Measurements from ENCODE around the gene SEMG1. TPM values are rescaled to one million over a fixed set of nuclear protein-coding genes. Genes with fewer than 3 reads are reported as not detected.

The SEMG1 gene
- total RNA-seq, 1 donor from 2014 or later: not detected

DNA sequence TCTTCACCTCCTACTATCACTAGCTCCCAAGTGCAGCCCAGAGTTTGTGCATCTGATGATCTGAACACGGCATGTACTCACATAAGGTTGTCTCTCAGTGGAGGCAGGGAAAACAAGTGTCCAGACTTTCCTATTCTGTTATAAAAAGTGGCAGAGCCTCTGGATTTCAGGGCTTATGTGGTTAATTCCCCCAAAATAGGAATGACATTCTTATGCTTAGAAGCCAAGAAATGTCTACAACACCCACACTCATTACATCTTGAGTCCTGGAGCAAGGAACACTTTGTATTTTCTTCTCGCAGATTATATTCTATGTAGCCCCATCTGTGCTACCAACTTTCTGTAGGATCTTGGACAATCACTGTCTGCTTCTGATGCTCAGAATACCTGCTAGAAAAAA is 13.5 kb upstream of the SEMG1 start:
- H3K4me1 Mint-ChIP-seq (ENCODE audit: unreplicated experiment): no peaks in the 10 kb centered on the region
- no peaks in the 10 kb centered on the region for H3K27me3 Mint-ChIP-seq (ENCODE audit: unreplicated experiment)
- TF ChIP-seq, protein P1, sequence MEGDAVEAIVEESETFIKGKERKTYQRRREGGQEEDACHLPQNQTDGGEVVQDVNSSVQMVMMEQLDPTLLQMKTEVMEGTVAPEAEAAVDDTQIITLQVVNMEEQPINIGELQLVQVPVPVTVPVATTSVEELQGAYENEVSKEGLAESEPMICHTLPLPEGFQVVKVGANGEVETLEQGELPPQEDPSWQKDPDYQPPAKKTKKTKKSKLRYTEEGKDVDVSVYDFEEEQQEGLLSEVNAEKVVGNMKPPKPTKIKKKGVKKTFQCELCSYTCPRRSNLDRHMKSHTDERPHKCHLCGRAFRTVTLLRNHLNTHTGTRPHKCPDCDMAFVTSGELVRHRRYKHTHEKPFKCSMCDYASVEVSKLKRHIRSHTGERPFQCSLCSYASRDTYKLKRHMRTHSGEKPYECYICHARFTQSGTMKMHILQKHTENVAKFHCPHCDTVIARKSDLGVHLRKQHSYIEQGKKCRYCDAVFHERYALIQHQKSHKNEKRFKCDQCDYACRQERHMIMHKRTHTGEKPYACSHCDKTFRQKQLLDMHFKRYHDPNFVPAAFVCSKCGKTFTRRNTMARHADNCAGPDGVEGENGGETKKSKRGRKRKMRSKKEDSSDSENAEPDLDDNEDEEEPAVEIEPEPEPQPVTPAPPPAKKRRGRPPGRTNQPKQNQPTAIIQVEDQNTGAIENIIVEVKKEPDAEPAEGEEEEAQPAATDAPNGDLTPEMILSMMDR (IDR thresholded peaks at IDR 0.05; ENCODE audit: unreplicated experiment): no peak
- DNase-seq (ENCODE audit: low spot score): no peak
- H3K9me3 Mint-ChIP-seq (ENCODE audit: unreplicated experiment): no peaks in the 10 kb centered on the region
- H3K36me3 Mint-ChIP-seq (ENCODE audit: low read depth, unreplicated experiment): no peaks in the 10 kb centered on the region
- no peak overlapping the region for H3K27ac Mint-ChIP-seq (ENCODE audit: unreplicated experiment)
- no peak overlapping the region for H3K4me3 Mint-ChIP-seq (ENCODE audit: unreplicated experiment)

DNA sequence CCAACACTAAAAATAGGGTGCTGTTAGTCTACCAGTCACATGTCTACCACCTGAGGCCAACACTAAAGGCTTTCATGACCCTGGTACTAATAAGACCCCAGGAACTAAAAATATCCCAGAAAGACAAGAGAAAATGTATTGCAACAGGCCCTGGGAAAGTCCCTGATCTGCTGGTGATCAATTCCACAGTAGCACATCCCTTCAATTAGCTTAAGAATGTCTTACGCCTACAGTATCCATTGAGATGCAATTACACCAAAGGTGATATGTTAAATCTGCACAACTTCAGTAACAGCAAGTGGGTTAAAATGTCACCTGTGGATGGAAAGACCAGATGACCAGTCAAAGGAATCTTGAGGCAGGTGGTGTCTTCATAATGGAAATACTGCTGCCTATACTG is 3.1 kb downstream of the SEMG1 start:
- no peaks in the 10 kb centered on the region for H3K9me3 Mint-ChIP-seq (ENCODE audit: unreplicated experiment)
- peaks cover 4% of the 10 kb centered on the region for H3K27me3 Mint-ChIP-seq (ENCODE audit: unreplicated experiment)
- H3K4me3 Mint-ChIP-seq (ENCODE audit: unreplicated experiment): no peak overlapping the region
- H3K36me3 Mint-ChIP-seq (ENCODE audit: low read depth, unreplicated experiment): no peaks in the 10 kb centered on the region
- TF ChIP-seq, protein P1 (IDR thresholded peaks at IDR 0.05; ENCODE audit: unreplicated experiment): no peak
- H3K27ac Mint-ChIP-seq (ENCODE audit: unreplicated experiment): no peak overlapping the region
- no peak for DNase-seq (ENCODE audit: low spot score)
- H3K4me1 Mint-ChIP-seq (ENCODE audit: unreplicated experiment): peaks cover 3% of the 10 kb centered on the region

DNA sequence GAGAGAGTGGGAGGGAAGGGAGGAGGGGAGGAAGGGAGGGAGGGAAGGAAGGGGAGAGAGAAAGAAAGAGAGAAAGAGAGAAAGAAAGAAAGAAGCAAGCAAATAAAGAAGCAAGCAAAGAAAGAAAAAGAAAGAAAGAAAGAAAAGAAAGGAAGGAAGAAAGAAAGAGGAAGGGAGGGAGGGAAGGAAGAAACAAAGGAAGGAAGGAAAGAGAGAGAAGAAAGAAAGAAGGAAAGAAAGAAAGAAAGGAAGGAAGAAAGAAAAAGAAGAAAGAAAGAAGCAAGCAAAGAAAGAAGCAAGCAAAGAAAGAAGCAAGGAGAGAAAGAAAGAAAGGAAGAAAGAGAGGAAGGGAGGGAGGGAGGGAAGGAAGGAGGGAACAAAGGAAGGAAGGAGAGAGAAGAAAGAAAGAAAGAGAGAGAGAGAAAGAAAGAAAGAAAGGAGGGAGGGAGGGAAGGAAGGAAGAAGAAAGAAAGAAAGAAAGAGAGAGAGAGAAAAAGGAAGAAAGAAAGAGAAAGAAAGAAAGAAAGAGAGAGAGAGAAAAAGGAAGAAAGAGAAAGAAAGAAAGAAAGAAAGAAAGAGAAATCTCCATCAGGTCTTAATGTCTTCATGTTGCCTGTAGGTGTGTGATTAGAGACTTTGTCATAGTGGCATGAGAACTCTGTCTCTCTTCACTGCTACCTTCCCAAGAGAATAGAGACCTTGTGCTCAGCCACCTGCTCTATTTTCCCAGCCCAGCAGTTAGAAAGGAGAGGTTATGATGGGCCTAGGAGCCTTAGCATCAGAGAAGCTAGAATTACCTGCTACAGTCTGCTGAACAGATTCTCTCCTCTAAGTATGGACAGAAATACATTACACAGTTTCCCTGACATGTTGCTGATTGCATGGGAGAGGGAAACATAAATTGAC is 5.0 kb downstream of the SEMG1 start:
- TF ChIP-seq, protein P1 (IDR thresholded peaks at IDR 0.05; ENCODE audit: unreplicated experiment): no peak
- Mint-ChIP-seq H3K4me1 (ENCODE audit: unreplicated experiment) (peaks cover under 1% of the 10 kb centered on the region), H3K4me3 (ENCODE audit: unreplicated experiment) (no peak overlapping the region), H3K36me3 (ENCODE audit: low read depth, unreplicated experiment) (no peaks in the 10 kb centered on the region), H3K27me3 (ENCODE audit: unreplicated experiment) (peaks cover 4% of the 10 kb centered on the region), H3K9me3 (ENCODE audit: unreplicated experiment) (no peaks in the 10 kb centered on the region), H3K27ac (ENCODE audit: unreplicated experiment) (no peak overlapping the region)
- no peak for DNase-seq (ENCODE audit: low spot score)

DNA sequence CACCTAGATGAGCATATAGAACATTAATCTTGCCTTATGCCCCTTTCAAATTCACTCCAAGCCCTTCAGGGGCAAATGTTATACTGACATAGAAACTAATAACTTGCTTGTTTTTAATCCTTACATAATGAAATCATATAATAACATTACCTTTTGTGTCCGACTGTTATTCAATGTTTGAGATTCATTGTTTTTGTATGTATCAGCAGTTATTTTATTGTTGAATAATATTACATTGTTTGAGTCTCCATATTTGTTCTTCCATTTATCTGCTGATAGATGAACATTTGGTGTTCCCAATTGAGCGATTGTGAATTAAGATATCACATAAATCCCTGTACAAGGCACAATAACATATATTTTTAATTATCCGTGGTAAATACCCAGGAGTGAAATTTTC is 6.0 kb downstream of the SEMG1 start:
- TF ChIP-seq, protein P1 (IDR thresholded peaks at IDR 0.05; ENCODE audit: unreplicated experiment): no peak
- H3K4me1 Mint-ChIP-seq (ENCODE audit: unreplicated experiment): no peaks in the 10 kb centered on the region
- no peak for DNase-seq (ENCODE audit: low spot score)
- no peak overlapping the region for H3K4me3 Mint-ChIP-seq (ENCODE audit: unreplicated experiment)
- no peak overlapping the region for H3K27ac Mint-ChIP-seq (ENCODE audit: unreplicated experiment)
- no peaks in the 10 kb centered on the region for H3K9me3 Mint-ChIP-seq (ENCODE audit: unreplicated experiment)
- H3K27me3 Mint-ChIP-seq (ENCODE audit: unreplicated experiment): peaks cover 4% of the 10 kb centered on the region
- no peaks in the 10 kb centered on the region for H3K36me3 Mint-ChIP-seq (ENCODE audit: low read depth, unreplicated experiment)

DNA sequence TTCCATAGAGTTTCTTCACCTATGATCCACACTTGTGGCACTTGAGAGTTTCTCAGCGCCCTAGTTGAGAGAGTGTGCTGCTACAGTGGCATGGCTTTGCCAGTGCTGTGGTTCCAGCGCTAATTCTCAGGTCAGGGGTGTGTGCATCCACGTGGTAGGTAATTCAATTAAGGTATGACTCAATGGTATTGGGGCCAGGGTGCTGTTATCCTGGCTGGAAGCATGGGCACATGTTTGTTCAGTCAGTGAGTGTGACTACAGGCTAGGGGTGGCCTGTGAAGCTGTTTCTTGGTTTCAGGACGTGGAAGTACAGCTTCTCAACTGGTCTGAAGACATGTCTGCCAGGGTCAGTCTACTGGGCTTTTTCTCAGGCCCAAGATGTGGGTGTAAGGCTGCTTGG is 11.3 kb downstream of the SEMG1 start:
- Mint-ChIP-seq H3K27me3 (ENCODE audit: unreplicated experiment) (no peaks in the 10 kb centered on the region), H3K27ac (ENCODE audit: unreplicated experiment) (no peak overlapping the region), H3K4me1 (ENCODE audit: unreplicated experiment) (no peaks in the 10 kb centered on the region), H3K9me3 (ENCODE audit: unreplicated experiment) (no peaks in the 10 kb centered on the region), H3K4me3 (ENCODE audit: unreplicated experiment) (no peak overlapping the region), H3K36me3 (ENCODE audit: low read depth, unreplicated experiment) (no peaks in the 10 kb centered on the region)
- no peak for DNase-seq (ENCODE audit: low spot score)
- TF ChIP-seq, protein P1 (IDR thresholded peaks at IDR 0.05; ENCODE audit: unreplicated experiment): no peak

Data from endothelial cell (in vitro differentiated cells).